ENCODE results near the gene STEAP4.
"Not testable (repeated sequence)": the region's sequence is repeated elsewhere in the genome, so short reads cannot be mapped to it uniquely, and the experiment has no call there.

Gene STEAP4

GRCh38 chr7:88264987-88265386 lies 41.7 kb downstream of the STEAP4 start:
- DNase-seq: not testable (repeated sequence)

GRCh38 chr7:88262562-88262961 lies 44.1 kb downstream of the STEAP4 start:
- DNase-seq: no peak

- DNase-seq: no peak
Measured at GRCh38 chr7:88260719-88261118, 46.0 kb downstream of the STEAP4 start.

GRCh38 chr7:88259656-88260380 lies 46.9 kb downstream of the STEAP4 start:
- DNase-seq: no peak

- not testable (repeated sequence) for DNase-seq
Measured at GRCh38 chr7:88258296-88258695, 48.4 kb downstream of the STEAP4 start.

GRCh38 chr7:88256906-88257305 lies 49.8 kb downstream of the STEAP4 start:
- no peak for DNase-seq

GRCh38 chr7:88254721-88255424 lies 51.8 kb downstream of the STEAP4 start:
- DNase-seq: peak in 1 of 2 experiments; percentile 9

GRCh38 chr7:88253640-88254039 lies 53.1 kb downstream of the STEAP4 start:
- no peak for DNase-seq

- no peak for DNase-seq
Measured at GRCh38 chr7:88244258-88244657, 62.4 kb downstream of the STEAP4 start.

GRCh38 chr7:88243345-88243909 lies 63.3 kb downstream of the STEAP4 start:
- peak in 1 of 2 experiments; percentile 58 for DNase-seq

- DNase-seq: no peak
Measured at GRCh38 chr7:88239852-88240251, 66.8 kb downstream of the STEAP4 start.

GRCh38 chr7:88233828-88234227 lies 72.9 kb downstream of the STEAP4 start:
- no peak for DNase-seq

- DNase-seq: no peak
Measured at GRCh38 chr7:88230646-88231045, 76.0 kb downstream of the STEAP4 start.

GRCh38 chr7:88229302-88229995 lies 77.2 kb downstream of the STEAP4 start:
- no peak for DNase-seq

- DNase-seq: peak in 1 of 2 experiments; percentile 24
Measured at GRCh38 chr7:88226886-88227516, 79.7 kb downstream of the STEAP4 start.

GRCh38 chr7:88226201-88226600 lies 80.5 kb downstream of the STEAP4 start:
- no peak for DNase-seq

- DNase-seq: no peak
Measured at GRCh38 chr7:88224601-88225275, 82.0 kb downstream of the STEAP4 start.

- no peak for DNase-seq
Measured at GRCh38 chr7:88223265-88223664, 83.4 kb downstream of the STEAP4 start.

All from SW 1271 (cell line).